GM12892 (cell line): ENCODE results near the gene KRTAP20-3. TPM values are rescaled to one million over a fixed set of nuclear protein-coding genes. Genes with fewer than 3 reads are reported as not detected.

ENCODE experiments used
- DNase-seq: peaks from one replicate; pipeline ENCODE4 v3.0.0; 2011; ENCODE audit not compliant: insufficient read length
- FAIRE-seq: peaks from 2 replicates; lab custom pipeline; 2011; peaks lifted over from hg19 to GRCh38; lab: Jason Lieb, UNC
- POLR2A ChIP-seq: IDR thresholded peaks from 2 replicates; pipeline ENCODE4 v1.6.1; 2011; ENCODE audit warnings: low read depth, low read length, control low read depth
- POLR2AphosphoS5 ChIP-seq: IDR thresholded peaks from 2 replicates; pipeline ENCODE4 v1.6.1; 2011; ENCODE audit warnings: low read depth, low read length, control low read depth
- TAF1 ChIP-seq: IDR thresholded peaks from 2 replicates; pipeline ENCODE4 v1.6.1; 2011; ENCODE audit warnings: low read depth, mild to moderate bottlenecking, control low read depth, low read length, borderline replicate concordance
- polyA plus RNA-seq: library from polyadenylated mRNA; unstranded; fragments of >200 nt; gene quantifications from one replicate; pipeline ENCODE4 v1.2.1, GENCODE V29; 2012; ENCODE audit warnings: missing spikeins, inconsistent platforms; ENCODE audit not compliant: missing spikeins

Gene KRTAP20-3
- not detected for polyA plus RNA-seq

GRCh38 chr21:30642564-30642963 is at the start of gene KRTAP20-3:
TSS of gene KRTAP20-3 (plus strand) at chr21:30642864.
- FAIRE-seq (no peak), DNase-seq (no peak)
- TF ChIP-seq TAF1: no peak
- no peak for TF ChIP-seq POLR2A
- no peak for TF ChIP-seq POLR2AphosphoS5

- no peak for FAIRE-seq
- no peak for DNase-seq
- TF ChIP-seq POLR2A (no peak), POLR2AphosphoS5 (no peak), TAF1 (no peak)
Measured at GRCh38 chr21:30598802-30599201, 43.9 kb upstream of the KRTAP20-3 start, which contains the start of gene KRTAP6-2. TSS of gene KRTAP6-2 (minus strand) at chr21:30598902. CDS start at chr21:30598874, 28 bp downstream.

- DNase-seq: no peak
- FAIRE-seq: no peak
Measured at GRCh38 chr21:30600787-30601186, 41.9 kb upstream of the KRTAP20-3 start, which contains the start of gene KRTAP22-1. TSS of gene KRTAP22-1 (plus strand) at chr21:30601087.

GRCh38 chr21:30605968-30606367 is 36.7 kb upstream of the KRTAP20-3 start:
- TF ChIP-seq POLR2AphosphoS5: no peak
- no peak for TF ChIP-seq TAF1
- TF ChIP-seq POLR2A: no peak
- FAIRE-seq (no peak), DNase-seq (no peak)

More at GRCh38 chr21:30600787-30601186, 41.9 kb upstream of the KRTAP20-3 start, which contains the start of gene KRTAP22-1:
- TF ChIP-seq POLR2A (no peak), TAF1 (no peak), POLR2AphosphoS5 (no peak)

- TF ChIP-seq POLR2AphosphoS5: no peak
- TF ChIP-seq TAF1: no peak
- TF ChIP-seq POLR2A: no peak
- no peak for FAIRE-seq
- no peak for DNase-seq
Measured at GRCh38 chr21:30612132-30612531, 30.5 kb upstream of the KRTAP20-3 start.

GRCh38 chr21:30613836-30614235 is 28.8 kb upstream of the KRTAP20-3 start, which contains the start of gene KRTAP6-1:
TSS of gene KRTAP6-1 (minus strand) at chr21:30613930. CDS start at chr21:30613904, 26 bp downstream.
- TF ChIP-seq TAF1: no peak
- FAIRE-seq (no peak), DNase-seq (no peak)

GRCh38 chr21:30615199-30615598 is 27.5 kb upstream of the KRTAP20-3 start:
- no peak for TF ChIP-seq POLR2A
- TF ChIP-seq POLR2AphosphoS5: no peak
- no peak for TF ChIP-seq TAF1
- DNase-seq (no peak), FAIRE-seq (no peak)

- TF ChIP-seq POLR2AphosphoS5: no peak
- TF ChIP-seq POLR2A: no peak
- no peak for TF ChIP-seq TAF1
- no peak for DNase-seq
- no peak for FAIRE-seq
Measured at GRCh38 chr21:30616125-30616524, 26.5 kb upstream of the KRTAP20-3 start, which contains the start of gene KRTAP20-1. TSS of gene KRTAP20-1 (plus strand) at chr21:30616425. CDS start at chr21:30616455, 30 bp downstream.

GRCh38 chr21:30620080-30620479 is 22.6 kb upstream of the KRTAP20-3 start:
- DNase-seq (no peak), FAIRE-seq (no peak)
- no peak for TF ChIP-seq TAF1
- no peak for TF ChIP-seq POLR2A
- no peak for TF ChIP-seq POLR2AphosphoS5

GRCh38 chr21:30620522-30620921 is 22.1 kb upstream of the KRTAP20-3 start, which contains the start of gene KRTAP20-4:
TSS of gene KRTAP20-4 (plus strand) at chr21:30620627.
- no peak for DNase-seq
- no peak for TF ChIP-seq TAF1
- no peak for TF ChIP-seq POLR2A
- no peak for TF ChIP-seq POLR2AphosphoS5
- no peak for FAIRE-seq

GRCh38 chr21:30623362-30623761 is 19.3 kb upstream of the KRTAP20-3 start:
- FAIRE-seq: no peak
- TF ChIP-seq POLR2A (no peak), POLR2AphosphoS5 (no peak), TAF1 (no peak)

More at GRCh38 chr21:30623362-30623761, 19.3 kb upstream of the KRTAP20-3 start:
- no peak for DNase-seq
